ENCODE results near the gene EMX2.

DNA sequence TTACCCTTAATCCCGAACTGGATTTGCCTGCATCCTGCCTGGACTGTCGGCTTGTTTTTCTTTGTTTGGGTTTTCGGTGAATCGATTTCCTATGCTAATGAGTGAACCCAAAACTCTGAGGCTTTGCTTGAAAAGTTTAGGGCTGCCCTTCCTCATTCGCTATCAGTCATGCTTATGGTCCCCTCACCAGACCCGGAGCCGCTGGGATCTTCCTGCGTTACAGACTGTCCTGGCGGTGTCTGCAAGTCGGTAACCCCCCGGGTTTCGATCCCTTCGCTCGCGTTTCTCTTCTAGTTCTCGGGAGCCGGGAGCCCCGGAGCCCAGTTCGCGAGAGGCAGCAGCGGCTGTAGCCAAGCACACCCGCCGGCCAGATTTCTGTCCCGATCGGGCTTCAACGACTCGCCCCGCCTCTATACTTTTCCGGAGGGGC lies 2.2 kb downstream of the EMX2 start:
- TF ChIP-seq CTCF (conservative IDR thresholded peaks at IDR 0.05; ENCODE audit: low read depth, low read length) = no peak
- no peak for TF ChIP-seq EZH2 (IDR thresholded peaks at IDR 0.05; ENCODE audit: borderline replicate concordance, low read depth, low read length, poor library complexity, severe bottlenecking)
